Measurements from ENCODE around the gene FAM89A.

DNA sequence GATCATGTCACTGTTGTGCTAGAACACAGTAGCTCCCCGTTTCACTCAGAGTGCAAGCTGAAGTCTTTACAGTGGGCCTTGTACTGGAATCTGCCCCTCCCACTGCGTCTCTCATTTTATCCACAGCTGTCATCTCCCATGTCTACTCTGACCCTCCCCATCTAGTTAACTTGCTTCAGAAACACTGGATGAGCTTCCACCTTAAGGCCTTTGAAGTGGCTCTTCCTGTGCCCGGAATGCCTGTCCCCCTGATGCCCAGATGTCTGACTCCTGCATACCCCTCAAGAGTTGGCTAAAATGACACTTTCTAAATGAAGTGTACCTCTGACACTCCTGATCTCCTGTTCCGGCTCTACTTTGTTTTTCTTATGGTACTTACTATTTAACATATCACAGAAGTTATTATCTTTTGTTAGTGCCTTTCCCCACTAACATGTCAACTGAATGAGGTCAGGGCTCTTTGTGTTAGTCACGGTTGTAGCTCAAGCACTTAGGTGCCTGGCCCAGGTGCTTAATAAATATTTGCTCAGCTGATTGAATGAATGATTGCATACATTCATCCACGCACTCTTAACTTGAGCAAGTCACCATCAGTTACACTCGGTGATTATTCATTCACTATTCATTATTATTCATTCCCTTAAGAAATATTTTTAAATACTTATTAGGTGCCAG, 47.8 kb downstream of the FAM89A start:
- TF ChIP-seq, protein P1, sequence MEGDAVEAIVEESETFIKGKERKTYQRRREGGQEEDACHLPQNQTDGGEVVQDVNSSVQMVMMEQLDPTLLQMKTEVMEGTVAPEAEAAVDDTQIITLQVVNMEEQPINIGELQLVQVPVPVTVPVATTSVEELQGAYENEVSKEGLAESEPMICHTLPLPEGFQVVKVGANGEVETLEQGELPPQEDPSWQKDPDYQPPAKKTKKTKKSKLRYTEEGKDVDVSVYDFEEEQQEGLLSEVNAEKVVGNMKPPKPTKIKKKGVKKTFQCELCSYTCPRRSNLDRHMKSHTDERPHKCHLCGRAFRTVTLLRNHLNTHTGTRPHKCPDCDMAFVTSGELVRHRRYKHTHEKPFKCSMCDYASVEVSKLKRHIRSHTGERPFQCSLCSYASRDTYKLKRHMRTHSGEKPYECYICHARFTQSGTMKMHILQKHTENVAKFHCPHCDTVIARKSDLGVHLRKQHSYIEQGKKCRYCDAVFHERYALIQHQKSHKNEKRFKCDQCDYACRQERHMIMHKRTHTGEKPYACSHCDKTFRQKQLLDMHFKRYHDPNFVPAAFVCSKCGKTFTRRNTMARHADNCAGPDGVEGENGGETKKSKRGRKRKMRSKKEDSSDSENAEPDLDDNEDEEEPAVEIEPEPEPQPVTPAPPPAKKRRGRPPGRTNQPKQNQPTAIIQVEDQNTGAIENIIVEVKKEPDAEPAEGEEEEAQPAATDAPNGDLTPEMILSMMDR (conservative IDR thresholded peaks at IDR 0.05 in 1 of 2, IDR thresholded peaks at IDR 0.05 in 1 of 2; ENCODE audit: low read depth in 1 of 2, low read length in 2 of 2) = no peak
- TF ChIP-seq EZH2 (IDR thresholded peaks at IDR 0.05; ENCODE audit: low read length, missing control alignments) = no peak

Measured in fibroblast of lung (primary cell).